ENCODE measurements around the gene GNAO1.

Gene GNAO1

GRCh38 chr16:56242740-56243139, 51.5 kb downstream of the GNAO1 start:
- no peak for DNase-seq

GRCh38 chr16:56244612-56245011, 53.3 kb downstream of the GNAO1 start:
- no peak for DNase-seq

- no peak for DNase-seq
These were observed 53.9 kb downstream of the GNAO1 start for GRCh38 chr16:56245197-56245596.

DNA sequence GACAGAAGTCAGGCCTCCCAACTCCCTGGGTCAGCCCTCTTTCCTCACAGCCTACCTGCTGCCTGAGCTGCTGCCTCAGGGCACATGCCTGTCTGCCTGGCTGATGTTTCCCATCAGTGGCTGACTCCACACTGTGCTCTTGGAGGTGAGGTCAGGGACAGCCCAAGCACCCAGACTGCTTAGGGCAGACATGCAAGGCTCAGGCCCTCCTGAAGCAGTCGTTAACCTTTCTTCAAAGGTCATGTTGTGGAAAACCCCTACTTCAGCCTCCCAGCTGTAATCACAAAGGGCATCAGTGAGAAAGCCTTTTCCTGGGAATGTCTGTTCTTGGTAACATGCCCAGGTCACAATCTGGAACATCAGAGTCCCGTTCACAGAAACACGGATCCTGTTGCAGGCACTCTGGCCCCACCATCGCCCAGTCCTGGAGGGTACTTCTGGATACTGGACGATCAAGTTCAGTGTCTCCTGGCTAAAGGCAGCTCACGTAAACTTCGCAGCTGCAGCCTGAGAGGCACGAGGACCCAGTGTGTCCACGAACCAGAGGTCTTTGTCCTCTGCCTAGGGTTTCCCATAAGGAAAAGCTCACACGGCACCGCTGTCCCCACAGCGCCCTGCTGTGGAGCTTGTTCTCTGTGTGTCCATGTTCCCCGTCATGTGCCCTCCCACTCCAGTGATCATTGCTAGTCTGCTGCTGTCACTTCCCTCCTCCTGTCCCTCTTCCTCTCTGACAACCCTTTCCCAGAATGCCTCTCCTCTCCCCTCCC, 54.9 kb downstream of the GNAO1 start:
- peak; percentile 90 for DNase-seq

DNA sequence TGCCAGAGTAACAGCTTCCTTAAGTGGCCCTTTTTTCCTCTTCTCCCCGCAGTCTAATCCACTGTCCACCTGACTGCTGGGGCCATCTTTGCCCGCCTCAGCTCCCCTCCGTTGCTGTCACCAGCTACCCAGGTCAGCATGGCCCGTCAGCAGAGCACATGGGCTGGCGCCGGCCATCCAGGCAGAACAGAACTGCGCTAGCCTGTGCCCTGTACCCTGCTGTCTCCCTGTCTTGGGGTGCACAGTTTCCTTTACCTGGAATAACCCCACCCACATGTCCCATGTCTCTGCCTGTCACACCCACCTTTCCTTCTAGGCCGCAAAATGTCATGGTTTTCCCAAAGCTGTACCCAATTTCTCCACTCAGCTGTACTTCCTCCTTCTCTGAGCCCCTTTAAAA, 55.7 kb downstream of the GNAO1 start:
- no peak for DNase-seq

DNA sequence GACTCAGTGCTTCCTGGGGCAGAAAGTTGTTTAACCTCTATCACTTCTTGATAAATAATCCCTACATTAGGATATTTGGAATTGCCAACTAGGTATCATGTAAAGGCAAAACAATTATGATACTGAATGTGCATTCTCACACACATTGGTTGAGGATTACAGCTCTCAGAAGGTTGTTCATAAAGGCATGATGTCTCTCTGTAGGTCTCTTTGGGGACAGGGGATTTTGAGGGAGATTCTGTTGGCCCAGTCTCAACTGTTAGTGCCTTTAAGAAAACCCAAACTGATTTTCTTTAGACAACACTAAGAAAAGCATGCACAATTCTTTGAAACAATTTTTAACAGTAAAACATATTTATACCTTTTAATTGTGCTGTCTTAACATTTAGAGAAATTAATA, 56.5 kb downstream of the GNAO1 start:
- DNase-seq = no peak

- DNase-seq = no peak
These were observed 61.5 kb downstream of the GNAO1 start for GRCh38 chr16:56252835-56253234.

- no peak for DNase-seq
These were observed 64.6 kb downstream of the GNAO1 start for GRCh38 chr16:56255904-56256303.

GRCh38 chr16:56257239-56257638, 66.0 kb downstream of the GNAO1 start:
- no peak for DNase-seq

- DNase-seq = no peak
These were observed 66.5 kb downstream of the GNAO1 start for GRCh38 chr16:56257666-56258342.

GRCh38 chr16:56258508-56259424, 67.5 kb downstream of the GNAO1 start:
- DNase-seq = peak; percentile 69

DNA sequence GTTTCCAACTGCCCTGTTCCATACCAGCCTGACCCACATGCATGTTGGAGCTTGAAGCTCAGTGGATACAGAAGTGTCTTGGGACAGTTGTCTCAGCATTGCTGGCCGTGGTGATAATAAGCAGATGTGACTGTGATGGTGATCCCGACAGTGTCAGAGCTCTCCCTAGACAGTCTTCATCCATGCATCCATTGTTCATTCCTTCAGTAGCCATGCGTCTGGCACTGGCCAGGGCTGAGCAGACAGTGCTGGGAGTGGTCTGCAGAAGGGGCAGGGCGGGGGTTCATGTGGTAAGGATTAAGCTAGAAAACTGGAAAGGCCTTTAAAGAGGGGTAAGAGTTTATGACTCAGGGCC, 68.1 kb downstream of the GNAO1 start:
- DNase-seq = no peak

DNA sequence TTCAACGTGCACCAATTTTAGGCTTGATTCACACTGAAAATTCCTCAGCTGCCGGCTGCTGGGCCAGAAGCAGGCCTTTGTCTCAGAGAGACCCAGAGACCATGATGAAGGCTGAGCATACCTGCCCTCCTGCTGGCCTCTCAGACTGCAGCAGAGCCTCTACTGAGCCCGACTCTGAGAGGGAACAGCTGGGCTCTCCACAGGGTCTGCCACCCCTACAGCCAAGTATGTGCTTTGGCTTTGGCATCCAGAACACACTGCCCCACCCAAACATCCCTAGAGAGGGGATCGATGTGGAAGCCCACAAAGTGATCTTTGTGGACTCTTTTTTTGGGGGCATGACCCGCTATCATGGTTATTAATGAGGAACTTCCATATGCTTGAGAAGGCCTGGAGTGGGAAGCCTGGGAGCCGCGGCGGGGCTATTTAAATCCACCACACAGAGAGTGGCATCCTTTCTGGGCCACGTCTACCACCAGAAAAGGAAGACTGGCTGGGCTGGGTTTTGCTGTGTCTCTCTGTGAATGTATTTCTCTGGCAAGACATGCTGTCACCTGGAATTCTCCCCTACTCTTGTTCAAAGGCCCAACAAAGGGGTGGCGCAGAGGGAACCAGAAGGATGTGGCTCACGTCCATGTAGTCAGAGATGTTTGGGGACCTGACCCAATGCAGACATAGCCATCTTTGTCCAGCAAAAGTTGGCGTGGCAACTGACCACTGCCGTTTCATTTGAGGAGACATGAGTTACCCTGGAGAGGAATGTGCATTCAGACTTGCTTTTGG, 69.3 kb downstream of the GNAO1 start:
- no peak for DNase-seq

DNA sequence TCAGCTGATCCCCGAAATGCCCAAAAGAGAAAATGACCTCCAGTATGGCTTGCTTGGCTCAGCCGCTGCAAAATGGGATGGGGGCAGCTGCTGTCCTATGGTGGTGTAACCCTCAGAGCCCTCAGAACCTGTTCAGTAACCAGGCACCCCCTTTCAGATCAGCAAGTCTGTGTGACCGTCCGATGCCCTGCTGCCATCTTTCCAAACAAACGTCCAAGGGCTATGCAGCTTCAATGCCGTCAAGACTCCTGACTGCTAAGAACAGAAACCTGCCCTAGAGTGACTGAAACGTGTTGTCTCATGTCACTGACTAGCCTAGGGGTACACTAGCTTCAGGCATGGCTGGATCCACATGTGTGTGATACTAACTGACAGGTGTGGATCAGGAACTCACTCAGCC, 70.4 kb downstream of the GNAO1 start:
- DNase-seq = no peak

DNA sequence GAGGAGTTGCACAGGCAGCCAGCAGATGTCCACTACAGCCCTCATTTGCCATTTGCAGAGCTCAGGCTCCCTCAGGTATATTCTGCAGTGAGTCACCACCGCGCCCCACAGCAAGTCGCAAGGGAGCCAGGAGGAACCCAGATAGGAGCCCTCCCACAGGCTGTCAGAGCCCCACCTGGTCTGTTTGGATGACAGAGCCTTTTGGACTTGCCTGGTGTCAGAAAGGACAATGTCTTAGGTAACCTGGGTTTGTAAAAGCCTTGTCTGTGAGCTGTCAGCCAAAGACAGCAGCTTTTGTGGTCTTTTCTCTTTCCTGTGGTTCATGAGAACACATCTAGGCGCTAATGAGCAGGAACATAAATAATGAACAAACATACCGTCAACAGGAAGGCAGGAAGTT, 70.9 kb downstream of the GNAO1 start:
- DNase-seq = no peak

GRCh38 chr16:56262551-56263245, 71.4 kb downstream of the GNAO1 start:
- no peak for DNase-seq

- DNase-seq = peak; percentile 85
These were observed 72.7 kb downstream of the GNAO1 start for GRCh38 chr16:56263711-56264608.

DNA sequence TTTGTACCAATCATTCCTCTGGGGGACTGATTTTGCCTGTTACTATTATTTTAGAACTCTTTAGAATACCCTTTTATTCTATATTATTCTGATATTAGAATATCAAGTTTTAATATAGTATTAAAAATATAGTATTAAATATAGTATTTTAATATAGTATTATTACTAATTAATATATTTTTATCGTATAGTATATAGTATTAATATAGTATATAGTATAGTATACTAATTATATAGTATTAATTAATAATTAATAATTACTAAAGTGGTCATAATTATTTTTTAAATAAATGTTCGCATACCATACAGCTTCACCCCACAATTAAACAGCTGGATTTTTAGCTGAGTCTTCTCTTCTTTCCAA, 73.3 kb downstream of the GNAO1 start:
- no peak for DNase-seq

DNA sequence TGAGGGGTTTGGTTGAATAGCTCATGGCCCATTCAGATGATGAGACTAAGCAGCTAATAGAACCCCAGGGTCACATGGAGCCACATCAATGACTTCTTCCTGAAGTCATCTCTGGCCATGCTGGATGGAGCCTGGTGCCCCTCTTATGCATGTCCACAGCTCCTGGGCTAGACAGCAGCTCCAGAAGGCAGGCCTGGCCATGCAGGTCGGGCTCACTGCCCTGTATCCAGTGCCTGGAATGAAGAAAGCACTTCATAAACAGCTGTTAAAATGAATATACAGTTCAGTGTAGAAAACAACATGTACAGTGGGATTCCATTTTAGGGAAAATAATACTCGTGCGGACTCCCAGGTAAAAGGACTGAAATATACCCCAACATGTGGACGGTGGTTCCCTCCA, 73.9 kb downstream of the GNAO1 start:
- no peak for DNase-seq

DNA sequence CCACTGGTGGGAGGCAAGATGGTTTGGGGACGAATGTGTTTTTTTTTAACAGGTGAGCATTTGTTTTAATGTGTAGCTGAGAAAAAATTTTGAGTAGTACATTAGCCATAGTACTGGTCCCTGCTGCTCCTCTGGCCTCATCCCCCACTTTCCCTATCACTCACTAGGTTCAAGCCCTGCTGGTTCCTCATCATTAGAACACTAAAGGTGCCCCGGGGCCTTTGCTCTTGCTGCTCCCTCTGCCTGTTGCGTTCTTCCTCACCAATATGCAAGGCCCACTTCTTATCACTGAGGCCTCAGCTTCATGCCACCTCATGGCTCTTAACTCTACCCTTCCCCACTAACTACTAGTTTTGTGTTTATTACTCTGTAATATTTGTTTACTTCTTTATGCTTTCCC, 74.5 kb downstream of the GNAO1 start:
- no peak for DNase-seq
